H9 (cell line): ENCODE measurements around the gene TPSAB1. TPM values are rescaled to one million over a fixed set of nuclear protein-coding genes. Genes with fewer than 3 reads are reported as not detected.

Experiments
- DNase-seq: peaks from one replicate; pipeline ENCODE4 v3.0.0-alpha.2; 2017
- H2AFZ ChIP-seq: one replicate; pipeline ENCODE4 v1.6.1; 2013; ENCODE audit warnings: mild to moderate bottlenecking, low read length, control low read depth, moderate library complexity
- H2AK5ac ChIP-seq: 2 replicates; pipeline ENCODE4 v1.6.1; 2013; ENCODE audit warnings: low read length, control low read depth, mixed read lengths; ENCODE audit not compliant: insufficient read length
- H2BK120ac ChIP-seq: one replicate; pipeline ENCODE4 v1.6.1; 2013; ENCODE audit warnings: low read depth, mild to moderate bottlenecking, low read length, control low read depth, inconsistent platforms; ENCODE audit not compliant: poor library complexity, severe bottlenecking
- H2BK12ac ChIP-seq: 2 replicates; pipeline ENCODE4 v1.6.1; 2013; ENCODE audit warnings: low read length, control low read depth, mixed read lengths, low read depth; ENCODE audit not compliant: insufficient read length
- H2BK15ac ChIP-seq: 2 replicates; pipeline ENCODE4 v1.6.1; 2013; ENCODE audit warnings: low read depth, low read length, control low read depth
- H2BK20ac ChIP-seq: one replicate; pipeline ENCODE4 v1.6.1; 2013; ENCODE audit warnings: low read depth, mild to moderate bottlenecking, low read length, control low read depth, inconsistent platforms; ENCODE audit not compliant: poor library complexity, severe bottlenecking
- H2BK5ac ChIP-seq: 2 replicates; pipeline ENCODE4 v1.6.1; 2013; ENCODE audit warnings: low read length, control low read depth, mixed read lengths; ENCODE audit not compliant: insufficient read length
- H3K14ac ChIP-seq: 2 replicates; pipeline ENCODE4 v1.6.1; 2013; ENCODE audit warnings: low read length, control low read depth; ENCODE audit not compliant: insufficient read depth
- H3K18ac ChIP-seq: 2 replicates; pipeline ENCODE4 v1.6.1; 2013; ENCODE audit warnings: low read depth, mild to moderate bottlenecking, mixed read lengths, low read length, control low read depth; ENCODE audit not compliant: insufficient read length
- H3K23ac ChIP-seq: 2 replicates; pipeline ENCODE4 v1.6.1; 2013; ENCODE audit warnings: low read length, control low read depth, mixed read lengths, low read depth; ENCODE audit not compliant: insufficient read length
- H3K23me2 ChIP-seq: 2 replicates; pipeline ENCODE4 v1.6.1; 2013; ENCODE audit warnings: low read depth, mild to moderate bottlenecking, mixed read lengths, low read length, control low read depth; ENCODE audit not compliant: insufficient read length, poor library complexity, severe bottlenecking
- H3K27ac ChIP-seq: 2 replicates; pipeline ENCODE4 v1.5.1; 2013; ENCODE audit warnings: low read length, control low read depth, mixed read lengths, low read depth; ENCODE audit not compliant: insufficient read length
- H3K27me3 ChIP-seq: 2 replicates; pipeline ENCODE4 v1.6.1; 2013; ENCODE audit warnings: low read length, control low read depth, inconsistent platforms; ENCODE audit not compliant: insufficient read depth
- H3K4ac ChIP-seq: 2 replicates; pipeline ENCODE4 v1.6.1; 2013; ENCODE audit warnings: low read depth, mild to moderate bottlenecking, control low read depth, inconsistent platforms, low read length, moderate library complexity
- H3K4me1 ChIP-seq: 2 replicates; pipeline ENCODE4 v1.6.1; 2013; ENCODE audit warnings: low read length, control low read depth, inconsistent platforms; ENCODE audit not compliant: insufficient read depth
- H3K4me2 ChIP-seq: 2 replicates; pipeline ENCODE4 v1.6.1; 2013; ENCODE audit warnings: low read length, control low read depth, mixed read lengths; ENCODE audit not compliant: insufficient read length, insufficient read depth
- H3K56ac ChIP-seq: 2 replicates; pipeline ENCODE4 v1.6.1; 2013; ENCODE audit warnings: low read depth, mild to moderate bottlenecking, mixed read lengths, low read length, control low read depth; ENCODE audit not compliant: insufficient read length
- H3K79me1 ChIP-seq: 2 replicates; pipeline ENCODE4 v1.6.1; 2013; ENCODE audit warnings: low read depth, mild to moderate bottlenecking, moderate library complexity, low read length, control low read depth, inconsistent platforms; ENCODE audit not compliant: insufficient read depth, poor library complexity, severe bottlenecking
- H3K79me2 ChIP-seq: 2 replicates; pipeline ENCODE4 v1.6.1; 2013; ENCODE audit warnings: low read length, control low read depth, inconsistent platforms; ENCODE audit not compliant: insufficient read depth
- H3K9ac ChIP-seq: 2 replicates; pipeline ENCODE4 v1.6.1; 2013; ENCODE audit warnings: low read length, control low read depth, mixed read lengths; ENCODE audit not compliant: insufficient read length; ENCODE audit errors: extremely low read depth
- H3K9me3 ChIP-seq: one replicate; pipeline ENCODE4 v1.6.1; 2013; ENCODE audit warnings: low read depth, low read length, inconsistent platforms; ENCODE audit not compliant: control insufficient read depth
- H3T11ph ChIP-seq: one replicate; pipeline ENCODE4 v1.6.1; 2013; ENCODE audit warnings: mild to moderate bottlenecking, low read length, control low read depth, inconsistent platforms
- H4K20me1 ChIP-seq: one replicate; pipeline ENCODE4 v1.6.1; 2013; ENCODE audit not compliant: control insufficient read depth, insufficient read length, insufficient read depth
- H4K5ac ChIP-seq: 2 replicates; pipeline ENCODE4 v1.6.1; 2013; ENCODE audit warnings: low read depth, mild to moderate bottlenecking, mixed read lengths, low read length, control low read depth; ENCODE audit not compliant: insufficient read length
- H4K8ac ChIP-seq: replicated peaks from 2 replicates; pipeline ENCODE4 v1.6.1; 2013; ENCODE audit warnings: low read length, control low read depth, mixed read lengths, low read depth; ENCODE audit not compliant: insufficient read length
- H4K91ac ChIP-seq: 2 replicates; pipeline ENCODE4 v1.6.1; 2013; ENCODE audit warnings: low read depth, mild to moderate bottlenecking, moderate library complexity, mixed read lengths, low read length, control low read depth; ENCODE audit not compliant: insufficient read length
- H3K27ac Mint-ChIP-seq, 3 experiments: 2 replicates in 2 of 3; 3 replicates in 1 of 3; pipeline ENCODE4 v1.8.0; 2020 to 2021; ENCODE audit warnings: mixed read lengths in 3 of 3, mild to moderate bottlenecking in 1 of 3, moderate library complexity in 1 of 3
- H3K27me3 Mint-ChIP-seq: 2 replicates; pipeline ENCODE4 v1.8.0; 2021; ENCODE audit warnings: low read depth, mild to moderate bottlenecking, moderate library complexity, mixed read lengths
- H3K36me3 Mint-ChIP-seq, 3 experiments: 2 replicates in 2 of 3; 3 replicates in 1 of 3; pipeline ENCODE4 v1.8.0; 2020 to 2021; ENCODE audit warnings: low read depth in 3 of 3, mixed read lengths in 3 of 3; ENCODE audit not compliant: insufficient read depth in 1 of 3
- H3K4me1 Mint-ChIP-seq, 2 experiments: 2 replicates each; pipeline ENCODE4 v1.8.0; 2020; ENCODE audit warnings: mixed read lengths in 2 of 2
- H3K4me3 Mint-ChIP-seq, 2 experiments: 2 replicates in 1 of 2; 3 replicates in 1 of 2; pipeline ENCODE4 v1.8.0; 2020 to 2021; ENCODE audit warnings: mild to moderate bottlenecking in 2 of 2, mixed read lengths in 2 of 2, moderate library complexity in 1 of 2
- H3K9me3 Mint-ChIP-seq, 2 experiments: 2 replicates in 1 of 2; 3 replicates in 1 of 2; pipeline ENCODE4 v1.8.0; 2020; ENCODE audit warnings: mild to moderate bottlenecking in 2 of 2, mixed read lengths in 2 of 2, moderate library complexity in 1 of 2
- WGBS: extraction: QIAGEN DNeasy Blood & Tissue Kit; methylation state at CpG from one replicate; pipeline ENCODE4 v1.1.7; 2013; ENCODE audit warnings: missing lambda C conversion rate, low lambda C conversion rate, mixed read lengths; ENCODE audit not compliant: insufficient read length; ENCODE audit errors: extremely low coverage; 5-methylcytosine and 5-hydroxymethylcytosine counted together
- total RNA-seq: library from RNA; stranded (reverse); gene quantifications from 2 replicates; pipeline ENCODE4 v1.2.1, GENCODE V29; 2021
- TF ChIP-seq, protein P1 (sequence below): fragments of 200-600 bp; sonication (generic); conservative IDR thresholded peaks from 3 replicates; pipeline ENCODE4 v1.8.0; 2021; ENCODE audit warnings: antibody characterized with exemption, mild to moderate bottlenecking

The TPSAB1 gene
- total RNA-seq, 1 experiment from 2014 or later: not detected

DNA sequence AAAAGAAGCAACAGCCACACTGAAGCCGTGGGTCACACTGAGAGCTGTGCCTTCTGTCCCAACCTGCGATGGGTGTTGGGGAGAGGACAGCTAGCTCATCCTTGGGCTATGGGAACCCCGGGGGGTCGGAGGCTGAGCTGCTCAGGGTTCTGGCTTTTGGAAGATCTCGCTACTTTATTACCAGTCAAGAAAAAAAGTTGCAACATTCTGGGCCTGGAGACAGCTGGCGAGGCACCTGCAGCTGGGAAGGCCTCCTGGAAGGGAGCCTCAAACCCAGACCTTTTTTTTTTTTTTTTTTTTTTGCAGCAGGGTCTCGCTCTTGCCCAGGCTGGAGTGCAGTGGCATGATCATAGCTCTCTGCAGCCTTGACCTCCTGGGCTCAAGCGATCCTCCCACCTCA, 40.3 kb downstream of the TPSAB1 start:
- Histone ChIP-seq H3K79me2 (no peaks in the 10 kb centered on the region), H2BK120ac (no peak overlapping the region), H3K4me1 (no peaks in the 10 kb centered on the region; the same call in 1 of the 2 replicates), H3K9me3 (no peaks in the 10 kb centered on the region), H2AK5ac (no peak overlapping the region), H3K27ac (no peak overlapping the region), H3K4me2 (no peak overlapping the region), H2BK12ac (no peak overlapping the region), H3K9ac (no peak overlapping the region), H2BK15ac (no peak overlapping the region), H3K27me3 (no peaks in the 10 kb centered on the region), H3K18ac (no peak overlapping the region), H2BK20ac (no peak overlapping the region), H3K23ac (no peak overlapping the region), H4K20me1 (no peaks in the 10 kb centered on the region), H2AFZ (no peak overlapping the region), H3K56ac (no peak overlapping the region), H3K23me2 (no peaks in the 10 kb centered on the region), H4K8ac (no peak overlapping the region), H3T11ph (no peak overlapping the region), H3K79me1 (no peaks in the 10 kb centered on the region), H3K4ac (no peak overlapping the region), H4K5ac (no peak overlapping the region), H2BK5ac (no peak overlapping the region), H3K14ac (no peak overlapping the region), H4K91ac (no peak overlapping the region)
- no peak overlapping the region for H3K4me3 Mint-ChIP-seq
- TF ChIP-seq, protein P1, sequence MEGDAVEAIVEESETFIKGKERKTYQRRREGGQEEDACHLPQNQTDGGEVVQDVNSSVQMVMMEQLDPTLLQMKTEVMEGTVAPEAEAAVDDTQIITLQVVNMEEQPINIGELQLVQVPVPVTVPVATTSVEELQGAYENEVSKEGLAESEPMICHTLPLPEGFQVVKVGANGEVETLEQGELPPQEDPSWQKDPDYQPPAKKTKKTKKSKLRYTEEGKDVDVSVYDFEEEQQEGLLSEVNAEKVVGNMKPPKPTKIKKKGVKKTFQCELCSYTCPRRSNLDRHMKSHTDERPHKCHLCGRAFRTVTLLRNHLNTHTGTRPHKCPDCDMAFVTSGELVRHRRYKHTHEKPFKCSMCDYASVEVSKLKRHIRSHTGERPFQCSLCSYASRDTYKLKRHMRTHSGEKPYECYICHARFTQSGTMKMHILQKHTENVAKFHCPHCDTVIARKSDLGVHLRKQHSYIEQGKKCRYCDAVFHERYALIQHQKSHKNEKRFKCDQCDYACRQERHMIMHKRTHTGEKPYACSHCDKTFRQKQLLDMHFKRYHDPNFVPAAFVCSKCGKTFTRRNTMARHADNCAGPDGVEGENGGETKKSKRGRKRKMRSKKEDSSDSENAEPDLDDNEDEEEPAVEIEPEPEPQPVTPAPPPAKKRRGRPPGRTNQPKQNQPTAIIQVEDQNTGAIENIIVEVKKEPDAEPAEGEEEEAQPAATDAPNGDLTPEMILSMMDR: no peak
- H3K27me3 Mint-ChIP-seq: peaks cover 34% of the 10 kb centered on the region
- no CpG with 5 or more reads among the region's 8 CpGs for WGBS
- H3K27ac Mint-ChIP-seq: no peak overlapping the region
- H3K36me3 Mint-ChIP-seq: no peaks in the 10 kb centered on the region
- no peaks in the 10 kb centered on the region for H3K9me3 Mint-ChIP-seq
- peaks cover 12 to 24% of the 10 kb centered on the region in 2 experiments; a peak in 3 of 4 replicates for H3K4me1 Mint-ChIP-seq
- DNase-seq: no peak
